Endothelial cell of umbilical vein (primary cell): ENCODE measurements around the gene IL3. TPM values are rescaled to one million over a fixed set of nuclear protein-coding genes. Genes with fewer than 3 reads are reported as not detected.

ENCODE experiments used
- BruUV-seq: library from RNA; stranded (reverse); fragments of 400-500 nt; replicated peaks from 2 replicates; lab custom pipeline; 2021; lab: Mats Ljungman, UMichigan
- CTCF ChIA-PET: fragments of 300-600, 350-600 bp; sonication (Branson Sonifier 250); formaldehyde crosslinking; loops from one replicate; lab custom pipeline; 2021; ENCODE audit warnings: antibody characterized with exemption, inconsistent platforms; lab: Charles Lee
- POLR2A ChIA-PET: fragments of 300-600, 350-600 bp; sonication (Branson Sonifier 250); formaldehyde crosslinking; loops from one replicate; lab custom pipeline; 2021; ENCODE audit warnings: antibody characterized with exemption, inconsistent platforms; lab: Charles Lee
- DNase-seq: peaks from one replicate; pipeline ENCODE4 v3.0.0-alpha.2; 2011; ENCODE audit warnings: low read depth, low spot score
- FAIRE-seq: peaks from 2 replicates; lab custom pipeline; 2011; peaks lifted over from hg19 to GRCh38; lab: Jason Lieb, UNC
- H2AFZ ChIP-seq: 2 replicates; pipeline ENCODE4 v1.6.0; 2012; ENCODE audit warnings: low read depth, low read length, control low read depth, inconsistent platforms
- H3K27ac ChIP-seq: 2 replicates; pipeline ENCODE4 v1.5.1; 2011; ENCODE audit warnings: low read depth, mild to moderate bottlenecking, control low read depth, low read length, moderate library complexity; ENCODE audit not compliant: insufficient read depth
- H3K27me3 ChIP-seq, 2 experiments: 2 replicates each; pipeline versions ENCODE4 v1.6.0 to v1.6.1; 2011; ENCODE audit warnings: low read length in 2 of 2, mixed read lengths in 1 of 2; ENCODE audit not compliant: control insufficient read depth in 2 of 2, insufficient read depth in 2 of 2
- H3K36me3 ChIP-seq, 2 experiments: 2 replicates in 1 of 2; 3 replicates in 1 of 2; pipeline ENCODE4 v1.5.1; 2011; ENCODE audit warnings: low read length in 2 of 2, mild to moderate bottlenecking in 1 of 2, moderate library complexity in 1 of 2; ENCODE audit not compliant: control insufficient read depth in 2 of 2, insufficient read depth in 2 of 2; ENCODE audit errors: extremely low read depth in 1 of 2
- H3K4me1 ChIP-seq: 3 replicates; pipeline ENCODE4 v1.5.1; 2011; ENCODE audit warnings: mild to moderate bottlenecking, low read length; ENCODE audit not compliant: control insufficient read depth, insufficient read depth; ENCODE audit errors: extremely low read depth
- H3K4me2 ChIP-seq: 2 replicates; pipeline ENCODE4 v1.6.1; 2011; ENCODE audit warnings: low read length, control low read depth, mixed read lengths; ENCODE audit not compliant: insufficient read depth
- H3K4me3 ChIP-seq, 3 experiments: fragments of 200-600 bp in 1 of 3; sonication (generic), shearing (Covaris generic) in 1 of 3; replicated peaks in 1 of 3; 2 replicates each; pipeline ENCODE4 v1.5.1; 2011 to 2016; ENCODE audit warnings: control low read depth in 3 of 3, low read length in 3 of 3, mild to moderate bottlenecking in 2 of 3, inconsistent platforms in 1 of 3, low read depth in 1 of 3, moderate library complexity in 1 of 3; ENCODE audit not compliant: insufficient read depth in 1 of 3
- H3K79me2 ChIP-seq: 2 replicates; pipeline ENCODE4 v1.6.0; 2012; ENCODE audit warnings: low read length, inconsistent platforms; ENCODE audit not compliant: control insufficient read depth, insufficient read depth
- H3K9ac ChIP-seq: replicated peaks from 2 replicates; pipeline ENCODE3; 2011; ENCODE audit warnings: low read length, control low read depth; ENCODE audit not compliant: insufficient read depth; ENCODE audit errors: extremely low read depth
- H3K9me1 ChIP-seq: replicated peaks from 3 replicates; pipeline ENCODE4 v1.6.0; 2011; ENCODE audit warnings: mild to moderate bottlenecking, low read length; ENCODE audit not compliant: control insufficient read depth, insufficient read depth; ENCODE audit errors: extremely low read depth
- H3K9me3 ChIP-seq: replicated peaks from 2 replicates; pipeline ENCODE4 v1.5.1; 2012; ENCODE audit warnings: low read length, inconsistent platforms; ENCODE audit not compliant: control insufficient read depth, insufficient read depth
- H4K20me1 ChIP-seq: replicated peaks from 2 replicates; pipeline ENCODE3; 2011; ENCODE audit warnings: mild to moderate bottlenecking, low read length; ENCODE audit not compliant: control insufficient read depth, insufficient read depth; ENCODE audit errors: extremely low read depth
- CTCF ChIP-seq, 2 donors: IDR thresholded peaks; 1 replicate in 1 of 2; 2 replicates in 1 of 2; pipeline ENCODE4 v1.5.1; 2011; ENCODE audit warnings: low read length in 2 of 2, mild to moderate bottlenecking in 2 of 2, moderate library complexity in 2 of 2, control low read depth in 1 of 2, inconsistent platforms in 1 of 2, low read depth in 1 of 2; ENCODE audit not compliant: insufficient read depth in 1 of 2; ENCODE audit errors: extremely low read depth in 1 of 2
- GATA2 ChIP-seq: IDR thresholded peaks from 2 replicates; pipeline ENCODE4 v1.7.0; 2011; ENCODE audit warnings: low read depth, mild to moderate bottlenecking, moderate library complexity, mixed read lengths, low read length; ENCODE audit not compliant: insufficient read length, insufficient read depth
- JUN ChIP-seq: IDR thresholded peaks from 2 replicates; pipeline ENCODE4 v1.6.1; 2011; ENCODE audit warnings: borderline replicate concordance, low read depth; ENCODE audit not compliant: insufficient read length, insufficient read depth
- MAX ChIP-seq: IDR thresholded peaks from 2 replicates; pipeline ENCODE4 v1.6.1; 2011; ENCODE audit not compliant: insufficient read depth, insufficient read length
- MYC ChIP-seq: IDR thresholded peaks from one replicate; pipeline ENCODE4 v1.6.1; 2011; ENCODE audit warnings: mild to moderate bottlenecking, low read depth, low read length
- POLR2AphosphoS5 ChIP-seq: IDR thresholded peaks from 2 replicates; pipeline ENCODE4 v1.6.1; 2012; ENCODE audit warnings: low read depth, mild to moderate bottlenecking, control low read depth, low read length, moderate library complexity; ENCODE audit not compliant: insufficient read depth
- dilution Hi-C: fragments of 300-500 bp; cut with MboI; formaldehyde crosslinking; loops from one replicate; pipeline ENCODE4 v1.15.0; 2019; ENCODE audit warnings: low sequenced_read_pairs; ENCODE audit not compliant: extremely low pct_ligation_motif_present
- intact Hi-C: fragments of 100-400 bp; cut with micrococcal nuclease; formaldehyde crosslinking; loops from one replicate; pipeline ENCODE4 v1.10.0; 2022
- polyA plus RNA-seq, 4 experiments: library from polyadenylated mRNA; depleted of rRNA in 3 of 4; stranded (reverse) in 3 of 4; unstranded in 1 of 4; fragments of >200 nt; gene quantifications; 2 replicates each; pipeline versions ENCODE4 v1.2.1 to v1.2.3, GENCODE V29; 2011 to 2012; ENCODE audit warnings: missing spikeins in 1 of 4
- total RNA-seq: library from RNA; stranded (reverse); gene quantifications from 2 replicates; pipeline ENCODE4 v1.2.3, GENCODE V29; 2021

Gene IL3
- total and polyA plus RNA-seq, 2 donors (not counting 3 experiments of a cell fraction or from before 2014, with no cell fraction given), result not detected

GRCh38 chr5:132075719-132076077 lies 15.2 kb downstream of the IL3 start:
- H3K27me3 ChIP-seq, result no peaks in the 10 kb centered on the region
- H3K4me1 ChIP-seq, result peaks cover 19% of the 10 kb centered on the region
- intact Hi-C loops (no loop called here), dilution Hi-C loops (no loop called here)
- H4K20me1 ChIP-seq, result no peaks in the 10 kb centered on the region
- DNase-seq (no peak), FAIRE-seq (no peak)
- no peak overlapping the region for H3K4me3 ChIP-seq
- no peaks in the 10 kb centered on the region for H3K36me3 ChIP-seq
- no peaks in the 10 kb centered on the region for H3K9me3 ChIP-seq
- no peaks in the 10 kb centered on the region for H3K79me2 ChIP-seq
- no TSS peak for BruUV-seq
- H3K9ac ChIP-seq, result no peak overlapping the region
- no peak for TF ChIP-seq POLR2AphosphoS5
- no peak for TF ChIP-seq GATA2
- TF ChIP-seq JUN, result no peak
- no peak for TF ChIP-seq MAX
- TF ChIP-seq MYC, result no peak
- no peak for TF ChIP-seq CTCF (IDR thresholded peaks at IDR 0.05; ENCODE audit: extremely low read depth in 1 of 2, insufficient read depth in 1 of 2, low read depth in 1 of 2, low read length in 2 of 2)
- ChIA-PET POLR2A (no interaction called here), CTCF (no interaction called here)
- no peak overlapping the region for H3K4me2 ChIP-seq
- no peaks in the 10 kb centered on the region for H3K9me1 ChIP-seq
- H3K27ac ChIP-seq, result no peak overlapping the region
- no peak overlapping the region for H2AFZ ChIP-seq
